ENCODE measurements around the gene FOXG1.

DNA sequence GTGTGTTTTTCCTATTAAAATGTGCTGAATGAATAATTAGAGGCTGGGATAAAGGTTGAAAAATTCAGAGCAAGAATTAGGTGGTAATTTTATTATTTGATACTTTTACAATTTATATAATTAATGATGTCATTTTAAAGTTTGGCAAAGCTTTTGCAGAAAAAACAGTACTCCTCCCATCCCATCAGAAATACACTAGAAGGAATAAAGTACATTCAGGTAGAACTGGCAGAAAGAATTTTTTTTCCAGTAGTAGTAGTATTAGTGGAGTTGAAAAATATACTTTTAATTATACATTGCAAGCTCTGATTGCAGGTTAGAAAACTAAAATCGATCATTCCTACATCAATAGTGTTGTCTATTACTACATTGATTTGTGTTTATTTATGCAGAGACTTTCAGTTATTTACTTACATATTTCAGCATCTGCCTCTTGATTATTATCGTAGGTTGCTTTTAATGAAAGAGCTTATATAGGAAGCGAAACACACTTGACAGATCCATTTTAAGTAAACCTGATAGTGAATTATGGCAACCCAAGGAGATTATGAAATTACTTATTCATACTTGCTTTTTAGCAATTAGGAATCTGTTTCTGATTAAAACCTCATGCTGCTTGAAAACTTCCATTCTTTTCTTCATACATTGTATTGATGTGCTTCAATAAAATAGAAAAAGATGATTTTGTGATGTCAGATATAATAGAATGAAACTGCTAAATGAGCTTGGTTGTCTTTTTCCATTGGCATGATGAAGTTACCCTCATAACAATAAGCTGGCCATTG lies 10.1 kb downstream of the FOXG1 start:
- TF ChIP-seq, protein P1, sequence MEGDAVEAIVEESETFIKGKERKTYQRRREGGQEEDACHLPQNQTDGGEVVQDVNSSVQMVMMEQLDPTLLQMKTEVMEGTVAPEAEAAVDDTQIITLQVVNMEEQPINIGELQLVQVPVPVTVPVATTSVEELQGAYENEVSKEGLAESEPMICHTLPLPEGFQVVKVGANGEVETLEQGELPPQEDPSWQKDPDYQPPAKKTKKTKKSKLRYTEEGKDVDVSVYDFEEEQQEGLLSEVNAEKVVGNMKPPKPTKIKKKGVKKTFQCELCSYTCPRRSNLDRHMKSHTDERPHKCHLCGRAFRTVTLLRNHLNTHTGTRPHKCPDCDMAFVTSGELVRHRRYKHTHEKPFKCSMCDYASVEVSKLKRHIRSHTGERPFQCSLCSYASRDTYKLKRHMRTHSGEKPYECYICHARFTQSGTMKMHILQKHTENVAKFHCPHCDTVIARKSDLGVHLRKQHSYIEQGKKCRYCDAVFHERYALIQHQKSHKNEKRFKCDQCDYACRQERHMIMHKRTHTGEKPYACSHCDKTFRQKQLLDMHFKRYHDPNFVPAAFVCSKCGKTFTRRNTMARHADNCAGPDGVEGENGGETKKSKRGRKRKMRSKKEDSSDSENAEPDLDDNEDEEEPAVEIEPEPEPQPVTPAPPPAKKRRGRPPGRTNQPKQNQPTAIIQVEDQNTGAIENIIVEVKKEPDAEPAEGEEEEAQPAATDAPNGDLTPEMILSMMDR (IDR thresholded peaks at IDR 0.05): no peak
- no peak for TF ChIP-seq EP300 (IDR thresholded peaks at IDR 0.05)
